HepG2 (cell line): ENCODE measurements around the gene LRRN2. TPM values are rescaled to one million over a fixed set of nuclear protein-coding genes. Genes with fewer than 3 reads are reported as not detected.

Experiments used
- ATAC-seq: fragments of 200-7000 bp; cut with Tn5 transposase; 3 replicates; pipeline ENCODE4 v1.9.1; 2020; ENCODE audit warnings: mild to moderate bottlenecking, moderate library complexity
- BruUV-seq: library from RNA; stranded (reverse); fragments of 400-500 nt; replicated peaks from 2 replicates; lab custom pipeline; 2021; lab: Mats Ljungman, UMichigan
- CTCF ChIA-PET: fragments of 300-600 bp; formaldehyde crosslinking; extraction: SDS; loops from one replicate; lab custom pipeline; 2021; ENCODE audit warnings: low total read pairs, inconsistent platforms, low intra/inter-chr PET ratio; lab: Yijun Ruan, JAX
- POLR2A ChIA-PET: fragments of 350-600 bp; sonication (Branson Sonifier 250); formaldehyde crosslinking; loops from one replicate; lab custom pipeline; 2020; ENCODE audit warnings: antibody characterized with exemption, inconsistent platforms; lab: Yijun Ruan, JAX
- DNase-seq: peaks from one replicate; pipeline ENCODE4 v3.0.0-alpha.2; 2015; ENCODE audit warnings: low spot score
- FAIRE-seq: peaks from 3 replicates; lab custom pipeline; 2011; peaks lifted over from hg19 to GRCh38; lab: Jason Lieb, UNC
- H2AFZ ChIP-seq: one replicate; pipeline ENCODE4 v1.6.1; 2011; ENCODE audit warnings: low read length, inconsistent platforms
- H3K27ac ChIP-seq: fragments of 300-600 bp; 3 replicates; pipeline ENCODE4 v1.8.0; 2011; ENCODE audit warnings: mixed run types, mild to moderate bottlenecking, mixed read lengths, low read length, inconsistent platforms; ENCODE audit not compliant: insufficient read depth; ENCODE audit errors: extremely low read length
- H3K27me3 ChIP-seq, 2 experiments: fragments of 200-600 bp in 1 of 2; 2 replicates in 1 of 2; 3 replicates in 1 of 2; pipeline versions ENCODE4 v1.6.0 to v1.8.0; 2011; ENCODE audit warnings: low read length in 2 of 2, mild to moderate bottlenecking in 2 of 2, moderate library complexity in 2 of 2, inconsistent platforms in 1 of 2; ENCODE audit not compliant: insufficient read depth in 2 of 2, control insufficient read depth in 1 of 2
- H3K36me3 ChIP-seq, 2 experiments: fragments of 200-600 bp in 1 of 2; replicated peaks in 1 of 2; 2 replicates in 1 of 2; 3 replicates in 1 of 2; pipeline versions ENCODE4 v1.5.1 to v1.8.0; 2011; ENCODE audit warnings: low read length in 2 of 2, inconsistent platforms in 1 of 2; ENCODE audit not compliant: insufficient read depth in 2 of 2, control insufficient read depth in 1 of 2
- H3K4me1 ChIP-seq: 2 replicates; pipeline ENCODE4 v1.5.1; 2012; ENCODE audit warnings: low read length, inconsistent platforms; ENCODE audit not compliant: insufficient read depth
- H3K4me2 ChIP-seq: 2 replicates; pipeline ENCODE4 v1.6.0; 2011; ENCODE audit warnings: low read depth, low read length, inconsistent platforms
- H3K4me3 ChIP-seq, 3 experiments: fragments of 200-600 bp in 1 of 3; sonication (generic), shearing (Covaris generic) in 1 of 3; replicated peaks in 1 of 3; 2 replicates each; pipeline ENCODE4 v1.5.1; 2011 to 2016; ENCODE audit warnings: low read length in 3 of 3, inconsistent platforms in 2 of 3, low read depth in 2 of 3, mild to moderate bottlenecking in 2 of 3, control low read depth in 1 of 3, mixed read lengths in 1 of 3; ENCODE audit not compliant: insufficient read depth in 1 of 3
- H3K79me2 ChIP-seq: one replicate; pipeline ENCODE4 v1.6.1; 2011; ENCODE audit warnings: low read length, inconsistent platforms; ENCODE audit not compliant: insufficient read depth
- H3K9ac ChIP-seq: 2 replicates; pipeline ENCODE4 v1.6.0; 2011; ENCODE audit warnings: mild to moderate bottlenecking, low read depth, low read length, inconsistent platforms; ENCODE audit not compliant: insufficient read depth
- H3K9me3 ChIP-seq: 2 replicates; pipeline ENCODE4 v1.5.1; 2012; ENCODE audit warnings: mild to moderate bottlenecking, low read length
- H4K20me1 ChIP-seq: 2 replicates; pipeline ENCODE4 v1.6.0; 2011; ENCODE audit warnings: inconsistent platforms, mild to moderate bottlenecking, low read length, moderate library complexity; ENCODE audit not compliant: insufficient read depth
- CBX5 ChIP-seq: sonication (generic); formaldehyde crosslinking; IDR thresholded peaks from 2 replicates; pipeline ENCODE4 v1.4.0; 2020; ENCODE audit warnings: missing genetic modification reagents, borderline replicate concordance
- HNRNPUL1 ChIP-seq: fragments of 200-400 bp; formaldehyde crosslinking; IDR thresholded peaks from 2 replicates; pipeline ENCODE4 v1.6.1; 2017; ENCODE audit warnings: low read depth, mild to moderate bottlenecking, low read length, moderate library complexity
- NFKB2 ChIP-seq: sonication (generic); formaldehyde crosslinking; IDR thresholded peaks from 2 replicates; pipeline ENCODE4 v1.4.0; 2020; ENCODE audit warnings: missing genetic modification reagents, borderline replicate concordance
- POLR2AphosphoS2 ChIP-seq: IDR thresholded peaks from 2 replicates; pipeline ENCODE4 v1.6.1; 2011; ENCODE audit warnings: low read depth, low read length, improper control_type of control experiment
- ZMYM4 ChIP-seq: sonication (generic); formaldehyde crosslinking; IDR thresholded peaks from 2 replicates; pipeline ENCODE4 v1.8.1; 2023; ENCODE audit warnings: mild to moderate bottlenecking, missing genetic modification reagents
- ZNF383 ChIP-seq: sonication (generic); formaldehyde crosslinking; IDR thresholded peaks from 2 replicates; pipeline ENCODE4 v1.4.0; 2020; ENCODE audit warnings: missing genetic modification reagents, mild to moderate bottlenecking, borderline replicate concordance
- ZNF777 ChIP-seq: sonication (generic); formaldehyde crosslinking; IDR thresholded peaks from 2 replicates; pipeline ENCODE4 v1.4.0; 2020; ENCODE audit warnings: missing genetic modification reagents
- ZNF788 ChIP-seq: sonication (generic); formaldehyde crosslinking; IDR thresholded peaks from 2 replicates; pipeline ENCODE4 v1.5.0; 2020; ENCODE audit warnings: mild to moderate bottlenecking, missing genetic modification reagents, borderline replicate concordance
- ZSCAN21 ChIP-seq: sonication (generic); formaldehyde crosslinking; IDR thresholded peaks from 2 replicates; pipeline ENCODE4 v1.8.0; 2022; ENCODE audit warnings: mild to moderate bottlenecking, missing genetic modification reagents, moderate library complexity, borderline replicate concordance
- ZSCAN30 ChIP-seq: sonication (generic); formaldehyde crosslinking; IDR thresholded peaks from 2 replicates; pipeline ENCODE4 v1.5.0; 2020; ENCODE audit warnings: mild to moderate bottlenecking, missing genetic modification reagents
- WGBS: methylation state at CpG from one replicate; pipeline ENCODE4 v1.1.6; 2017; ENCODE audit warnings: low lambda C conversion rate; 5-methylcytosine and 5-hydroxymethylcytosine counted together
- in situ Hi-C: cut with HindIII; loops from 2 replicates; pipeline ENCODE4 v1.10.0; 2017; ENCODE audit warnings: low pct_unique_long_range_greater_than_20kb; ENCODE audit not compliant: extremely low pct_ligation_motif_present
- intact Hi-C: fragments of 100-400 bp; cut with micrococcal nuclease; formaldehyde crosslinking; loops from one replicate; pipeline ENCODE4 v1.10.0; 2022; ENCODE audit not compliant: unreplicated experiment
- polyA plus RNA-seq, 8 experiments: library from polyadenylated mRNA; depleted of rRNA in 3 of 8; stranded (reverse) in 7 of 8; unstranded in 1 of 8; fragments of >200 nt; fragmentation: Illumina TruSeq in 4 of 8; extraction: Trizol in 4 of 8; gene quantifications; 2 replicates each; pipeline versions ENCODE4 v1.2.1 to v1.2.3, GENCODE V29; 2011 to 2016; ENCODE audit warnings: low read depth in 4 of 8, missing spikeins in 1 of 8, mixed read lengths in 1 of 8; ENCODE audit not compliant: insufficient read depth in 1 of 8
- total RNA-seq, 5 experiments: library from RNA; depleted of rRNA; stranded (reverse); fragments of >200 nt; fragmentation: Illumina TruSeq; extraction: Trizol; gene quantifications; 2 replicates each; pipeline ENCODE4 v1.2.3, GENCODE V29; 2016; ENCODE audit warnings: low read depth in 1 of 5

Gene LRRN2
- total and polyA plus RNA-seq, 2 of the 13 experiments (the other 11 are each of a cell fraction or from before 2014, with no cell fraction given) = not detected

GRCh38 chr1:204579681-204580080 lies 105.9 kb downstream of the LRRN2 start:
- ATAC-seq (no peak), DNase-seq (no peak), FAIRE-seq (no peak)
- H3K9ac ChIP-seq = no peak overlapping the region
- H2AFZ ChIP-seq = no peak overlapping the region
- ChIA-PET CTCF (no interaction called here), POLR2A (no interaction called here)
- H3K79me2 ChIP-seq = no peaks in the 10 kb centered on the region
- no peaks in the 10 kb centered on the region for H3K4me1 ChIP-seq
- no peak for TF ChIP-seq ZSCAN30
- no peak for TF ChIP-seq CBX5
- TF ChIP-seq ZNF788 (CRISPR knock-in tag) = no peak
- TF ChIP-seq NFKB2 (CRISPR knock-in tag) = no peak
- no peak for TF ChIP-seq ZNF383 (CRISPR knock-in tag)
- no peak for TF ChIP-seq ZNF777
- TF ChIP-seq ZSCAN21 (CRISPR knock-in tag) = no peak
- no peak for TF ChIP-seq ZMYM4
- no peak for TF ChIP-seq POLR2AphosphoS2
- no peak for TF ChIP-seq HNRNPUL1
- H3K36me3 ChIP-seq = no peaks in the 10 kb centered on the region
- no peaks in the 10 kb centered on the region for H4K20me1 ChIP-seq
- intact Hi-C loops = no loop called here
- no TSS peak for BruUV-seq
- in situ Hi-C loops = no loop called here
- no peak overlapping the region for H3K4me3 ChIP-seq
- no peaks in the 10 kb centered on the region for H3K9me3 ChIP-seq
- H3K27ac ChIP-seq = no peak overlapping the region
- H3K27me3 ChIP-seq = no peaks in the 10 kb centered on the region
- WGBS = 53% methylated on average over 4 of the region's 6 CpGs
- no peak overlapping the region for H3K4me2 ChIP-seq
